Epithelial cell of prostate (primary cell): Measurements from ENCODE around the gene AK1.

Experiments
- DNase-seq: peaks from one replicate; pipeline ENCODE4 v3.0.0-alpha.2; 2011; ENCODE audit warnings: low read depth, low spot score
- H3K27ac ChIP-seq: fragments of 450-650 bp; 2 replicates; pipeline ENCODE4 v1.5.1; 2017; ENCODE audit warnings: mild to moderate bottlenecking

The AK1 gene

DNA sequence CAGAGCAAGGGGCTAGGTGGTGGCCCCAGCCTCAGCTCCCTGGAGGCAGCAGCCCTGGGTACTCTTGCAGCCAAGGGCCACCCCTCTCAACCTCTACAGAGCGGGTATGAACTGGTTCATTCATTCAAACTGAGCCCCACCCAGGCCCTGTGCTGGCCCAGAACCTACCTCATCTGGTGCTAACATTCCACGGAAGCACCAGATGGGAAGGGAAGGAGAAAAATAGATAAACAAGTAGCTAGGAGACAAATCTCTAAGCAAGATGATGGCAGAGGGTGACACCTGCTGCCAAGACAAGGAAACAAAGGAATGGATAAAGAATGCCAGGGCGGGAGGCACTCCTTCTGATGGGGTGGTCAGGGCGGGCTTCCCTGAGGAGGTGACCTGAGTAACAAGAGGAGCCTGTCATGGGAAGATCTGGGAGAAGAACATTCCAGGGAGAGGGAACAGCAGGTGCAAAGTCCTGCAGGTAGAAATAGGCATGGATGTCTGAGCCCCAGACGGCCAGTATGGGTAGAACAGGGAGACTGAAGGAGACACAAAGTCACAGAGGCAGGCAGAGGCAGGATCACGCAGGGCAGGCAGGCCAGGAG, 33.2 kb upstream of the AK1 start:
- no peak overlapping the region for H3K27ac ChIP-seq
- DNase-seq, result no peak

DNA sequence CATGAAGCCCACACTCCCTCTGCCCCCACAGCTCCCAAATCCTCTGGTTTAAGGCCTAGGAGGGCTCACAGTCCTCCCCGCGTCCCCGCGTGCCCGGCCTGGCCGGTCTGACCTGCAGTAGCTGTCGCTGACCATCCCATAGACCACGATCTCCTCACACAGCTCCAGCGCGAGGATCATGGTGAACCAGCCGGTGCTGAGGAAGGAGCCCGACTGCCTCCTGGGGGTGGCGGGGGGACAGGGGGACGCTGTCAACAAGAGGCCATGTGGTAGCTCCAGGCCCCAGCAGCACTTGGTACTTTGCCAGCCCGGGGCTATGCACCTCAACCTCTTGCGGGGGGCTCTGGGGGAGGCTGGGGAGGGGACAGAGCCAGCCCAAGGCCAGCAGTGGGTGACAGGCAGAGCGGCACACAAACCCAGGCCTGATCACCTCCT, 32.4 kb upstream of the AK1 start:
- DNase-seq, result no peak

DNA sequence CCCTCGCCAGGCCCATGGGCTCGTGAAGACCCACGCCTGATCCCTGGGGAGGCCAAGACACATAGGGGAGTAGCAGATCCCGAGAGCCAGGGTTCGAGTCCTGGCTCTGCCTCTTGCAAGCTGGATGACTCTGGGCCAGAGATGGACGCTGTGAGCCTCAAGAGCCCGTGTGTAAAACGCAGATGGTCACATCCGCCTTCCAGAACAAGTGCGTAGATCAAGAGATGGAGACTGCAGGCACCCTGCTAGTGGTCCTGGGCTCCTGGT, 31.1 kb upstream of the AK1 start:
- H3K27ac ChIP-seq, result no peak overlapping the region

More for the DNA sequence above, 32.4 kb upstream of the AK1 start:
- no peak overlapping the region for H3K27ac ChIP-seq

DNA sequence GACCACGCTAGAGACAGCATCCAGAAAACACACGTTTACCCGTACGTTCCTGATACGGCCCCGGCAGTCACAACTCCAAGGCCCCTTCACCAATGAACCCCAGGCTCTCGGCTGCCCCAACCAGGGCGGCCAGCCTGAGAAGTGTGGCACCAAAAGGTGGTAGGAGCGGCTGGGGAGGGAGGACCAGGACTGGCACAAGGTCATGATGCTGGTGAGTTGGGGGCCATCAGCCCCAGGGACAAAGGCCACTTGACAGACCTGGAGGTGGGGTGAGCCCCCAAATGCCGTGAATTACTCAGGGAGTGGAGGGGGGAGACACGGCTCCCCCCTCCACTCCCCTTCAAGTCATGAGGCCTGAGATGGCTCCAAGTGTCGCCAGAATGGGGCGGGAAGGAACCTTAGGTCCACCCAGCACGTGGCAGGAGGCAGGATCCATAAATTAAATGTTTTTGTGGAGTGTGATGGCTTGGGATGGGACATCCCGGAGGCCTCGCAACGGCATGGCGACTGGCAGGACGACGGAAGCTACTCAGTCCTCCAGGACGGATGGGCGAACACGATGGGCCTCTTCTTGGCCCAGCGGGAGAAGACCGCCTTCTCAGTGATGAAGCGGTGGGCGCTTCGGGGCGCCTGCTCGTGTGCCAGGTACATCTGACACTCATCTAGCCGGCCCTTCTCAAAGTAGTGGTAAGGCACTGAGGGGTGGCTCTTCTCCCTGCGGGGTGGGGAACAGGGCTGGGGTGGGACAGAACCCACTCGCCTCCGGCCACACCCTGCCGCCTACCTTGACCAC, 30.6 kb upstream of the AK1 start:
- no peak overlapping the region for H3K27ac ChIP-seq
- DNase-seq, result no peak

More for the DNA sequence above, 31.1 kb upstream of the AK1 start:
- DNase-seq, result no peak

DNA sequence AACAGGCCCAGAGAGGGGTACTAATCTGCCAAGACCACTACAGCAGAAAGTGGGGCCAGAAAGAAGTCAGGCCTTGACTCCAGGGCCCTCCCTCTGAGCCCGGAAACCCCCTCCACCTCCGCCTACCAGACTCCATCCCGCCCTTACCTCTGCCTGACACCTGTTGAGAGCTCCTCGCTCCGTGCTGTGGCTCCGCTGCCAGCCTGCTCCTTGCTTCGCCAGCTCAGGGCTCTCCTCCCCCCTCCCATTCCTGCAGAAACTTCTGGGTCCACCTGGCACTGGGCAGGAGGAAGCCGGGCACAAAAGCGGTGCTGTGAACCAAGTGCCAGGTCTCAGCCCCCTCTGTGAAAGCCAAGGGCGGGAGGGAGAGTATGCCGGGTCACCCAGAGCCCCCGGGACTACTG, 28.3 kb upstream of the AK1 start:
- no peak for DNase-seq
- H3K27ac ChIP-seq, result no peak overlapping the region

DNA sequence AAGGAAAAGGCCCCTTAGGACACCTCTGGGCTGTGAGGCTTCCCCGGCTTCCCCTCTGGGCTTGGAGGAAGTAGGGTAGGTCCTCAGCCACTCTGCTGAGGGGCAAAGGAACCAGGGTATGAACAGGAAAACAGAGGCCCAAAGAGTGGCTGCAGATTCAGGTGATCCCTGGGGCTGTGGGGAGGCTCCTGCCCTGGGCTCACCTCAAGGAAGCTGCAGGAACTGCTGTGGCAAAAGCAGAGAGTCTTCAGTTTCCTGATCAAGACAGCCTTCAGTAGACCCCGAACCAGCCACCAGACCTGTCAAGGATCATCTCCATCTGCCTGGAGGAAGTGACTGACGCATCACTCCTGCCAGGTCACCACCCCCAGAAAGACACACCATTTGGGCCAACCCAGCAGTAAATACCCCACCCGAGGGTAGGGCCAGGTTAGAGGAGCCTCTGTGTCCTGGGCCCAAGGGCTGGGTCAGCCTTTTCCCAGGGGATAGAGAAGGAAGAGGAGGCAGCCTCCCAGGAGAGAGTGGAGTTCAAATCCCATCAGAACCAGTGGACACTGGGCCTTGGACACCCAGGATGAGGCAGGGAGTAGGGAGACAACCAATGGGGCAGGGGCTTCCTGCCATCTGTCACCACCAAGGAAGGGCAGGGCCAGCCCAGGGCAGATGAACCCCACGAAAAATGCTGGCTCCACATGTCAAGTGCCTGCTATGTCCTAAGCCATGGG, 27.7 kb upstream of the AK1 start:
- peak overlapping the region; percentile 44 for H3K27ac ChIP-seq
- no peak for DNase-seq

DNA sequence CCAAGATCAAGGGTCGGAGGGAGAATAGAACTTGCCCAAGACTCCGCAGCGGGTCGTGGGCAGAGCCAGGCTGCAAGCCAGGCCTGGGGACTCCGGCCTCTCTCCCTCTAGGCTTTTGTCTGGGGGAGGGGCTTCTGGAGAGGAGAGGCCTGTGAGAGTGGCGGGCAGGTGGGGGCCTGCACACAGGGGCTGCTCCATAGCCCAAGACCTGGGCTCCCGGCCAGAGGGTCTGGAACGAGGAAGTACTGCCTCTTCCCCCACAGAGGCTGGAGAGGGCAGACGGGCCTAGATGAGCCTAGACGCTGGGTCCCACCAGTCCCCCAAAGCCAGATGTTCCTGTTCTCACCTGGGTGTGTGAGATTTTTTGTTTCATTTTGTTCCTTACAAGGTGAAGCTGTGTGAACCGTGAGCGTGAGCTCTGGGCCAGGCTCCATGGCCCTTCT, 27.1 kb upstream of the AK1 start:
- no peak for DNase-seq
- H3K27ac ChIP-seq, result peak overlapping the region; percentile 44

DNA sequence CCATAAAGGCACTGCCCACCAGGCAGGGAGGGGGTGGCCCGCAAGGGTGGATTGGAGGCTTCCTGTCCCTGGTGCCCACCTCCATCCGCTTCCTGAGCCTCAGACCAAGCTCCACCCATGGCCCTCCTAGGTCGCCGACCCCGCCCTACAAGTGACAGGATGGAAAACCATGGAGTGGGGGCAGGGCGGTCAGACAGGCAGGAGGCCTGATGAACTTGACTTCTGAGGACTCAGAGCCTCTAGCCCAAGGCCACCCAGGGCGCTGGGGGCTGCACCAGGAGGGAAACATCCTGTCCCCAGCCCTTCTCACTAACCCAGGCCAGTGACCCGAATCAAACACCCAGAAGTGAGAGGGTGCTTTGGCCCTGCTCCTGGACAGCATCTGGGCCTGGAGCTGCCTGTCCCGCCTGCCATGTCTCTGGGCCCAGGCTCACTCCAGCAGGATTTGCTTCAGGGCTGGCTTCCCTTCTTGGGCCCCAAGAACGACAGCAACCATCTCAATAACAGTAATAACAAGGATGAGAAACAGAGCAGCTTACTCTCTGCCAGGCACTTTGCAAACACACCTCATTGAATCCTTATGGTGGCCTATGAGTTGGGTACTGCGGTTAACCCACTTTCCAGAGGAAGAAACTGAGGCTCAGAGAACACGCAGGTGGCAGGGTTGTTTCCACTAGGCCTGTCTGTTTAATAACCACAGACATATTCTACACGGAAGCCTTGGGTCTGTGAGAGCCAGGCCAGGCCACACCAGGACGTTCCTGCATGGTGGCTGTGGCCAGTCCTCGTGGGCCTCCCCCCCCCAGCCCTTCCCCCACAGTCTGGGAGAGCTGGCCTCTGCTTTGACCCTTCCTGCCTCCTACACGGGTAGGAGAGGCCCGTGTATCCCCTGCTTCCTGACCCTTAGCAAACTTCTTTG, 26.3 kb upstream of the AK1 start:
- H3K27ac ChIP-seq, result peak overlapping the region; percentile 44
- DNase-seq, result no peak

DNA sequence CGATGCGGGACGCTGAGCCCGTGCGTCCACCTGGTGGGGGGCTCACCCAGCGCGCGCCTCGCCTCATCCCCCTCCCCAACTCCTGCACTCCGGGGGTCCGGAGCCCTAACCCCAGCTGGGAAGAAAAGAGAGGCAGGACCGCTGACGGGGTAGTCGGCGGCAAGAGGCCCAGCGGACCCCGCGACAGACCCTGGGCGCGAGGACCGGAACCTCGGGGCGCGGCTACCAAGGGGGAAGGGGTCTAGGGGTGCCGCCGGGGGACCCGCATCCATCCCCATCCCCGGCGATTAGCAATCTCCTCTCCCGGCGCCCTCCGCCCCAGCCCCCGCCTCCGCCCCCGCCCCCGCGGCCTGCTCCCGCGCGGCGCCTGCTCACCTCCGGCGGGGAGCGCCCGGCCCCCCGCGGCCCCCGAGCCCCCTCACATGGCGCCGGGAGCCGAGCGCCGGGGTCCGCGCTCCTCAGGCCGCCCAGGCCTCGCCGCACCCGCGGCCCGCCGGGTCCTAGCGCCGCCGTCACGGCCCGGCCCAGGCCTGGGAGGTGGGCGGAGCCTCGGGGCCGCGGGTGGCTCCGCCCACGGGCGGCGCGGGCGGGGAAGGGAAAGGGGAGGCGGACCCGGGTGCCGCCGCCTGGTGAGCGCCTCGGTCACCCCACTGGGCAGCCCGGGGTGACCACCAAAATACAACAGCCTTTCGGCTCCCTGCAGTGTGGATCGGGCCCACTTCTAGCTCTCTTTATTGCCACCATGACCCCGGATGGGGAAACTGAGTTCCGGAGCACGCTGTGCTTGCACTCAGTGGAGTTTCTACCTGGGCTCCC, 21.9 kb upstream of the AK1 start, which contains the start of gene ST6GALNAC6:
Gene ST6GALNAC6, minus strand, starts transcription at position 476 of the 816 bp plus-strand sequence. CDS start 1,622 bp downstream, outside the sequence.
- peak within 1 kb of the TSS; percentile 31 for H3K27ac ChIP-seq
- no peak for DNase-seq

DNA sequence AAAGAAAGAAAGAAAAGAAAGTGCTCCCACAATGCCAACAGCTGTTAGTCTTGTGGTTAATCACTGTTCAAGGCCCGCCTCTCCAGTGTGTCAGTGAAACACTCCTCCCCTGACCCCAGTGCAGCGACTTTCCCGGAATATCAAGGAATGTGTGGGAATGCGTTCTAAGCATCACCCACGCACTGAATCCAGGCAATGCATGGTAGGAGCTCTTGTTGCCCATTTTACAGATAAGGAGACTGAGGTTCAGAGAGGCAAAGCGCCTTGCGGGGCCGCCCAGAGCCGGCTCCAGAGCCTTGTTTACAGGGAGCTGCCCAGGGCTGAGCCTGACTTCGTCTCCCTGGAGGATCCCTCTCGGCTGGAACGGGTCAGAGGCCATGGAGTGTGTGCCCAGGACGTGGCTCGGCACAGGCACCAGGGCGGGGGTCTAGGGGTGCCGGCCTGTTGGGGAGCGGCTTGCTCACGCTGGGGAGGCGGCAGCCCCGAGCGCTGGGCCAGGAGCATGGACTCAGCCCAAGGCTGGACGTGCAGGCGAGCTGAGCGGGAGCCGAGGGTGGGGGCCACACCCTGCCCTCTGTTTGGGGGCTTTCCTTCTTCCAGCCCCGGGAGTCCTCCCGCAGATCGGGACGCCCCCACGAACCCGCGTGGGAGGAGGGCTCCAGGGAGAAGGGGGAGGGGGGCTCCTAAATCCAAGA, 21.1 kb upstream of the AK1 start:
- no peak for DNase-seq
- peak overlapping the region; percentile 31 for H3K27ac ChIP-seq

DNA sequence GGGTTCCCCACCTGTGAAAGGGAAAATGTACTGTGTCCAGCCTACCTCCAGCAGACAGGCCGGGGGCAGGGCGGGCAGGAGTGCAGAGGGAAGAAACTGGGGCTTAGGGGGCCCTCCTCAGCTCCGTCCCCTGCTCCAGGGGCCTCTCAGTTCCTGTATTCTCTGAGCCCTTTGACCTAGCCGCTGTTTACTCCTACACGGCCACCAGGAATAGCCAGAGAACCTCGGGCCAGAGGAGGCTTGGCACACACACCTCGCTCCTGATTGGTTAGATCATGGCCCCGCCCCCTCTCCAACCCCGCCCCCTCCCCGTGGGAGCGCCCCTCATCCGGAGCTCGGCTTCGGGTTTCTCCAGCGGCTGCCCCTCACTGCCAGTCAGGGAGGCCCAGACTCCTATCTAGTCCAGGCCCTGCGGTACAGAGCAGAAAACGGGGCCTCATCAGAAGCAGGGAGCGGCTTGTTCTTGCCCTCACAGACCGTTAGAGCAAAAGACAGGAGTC, 19.8 kb upstream of the AK1 start:
- no peak for DNase-seq
- no peak overlapping the region for H3K27ac ChIP-seq

DNA sequence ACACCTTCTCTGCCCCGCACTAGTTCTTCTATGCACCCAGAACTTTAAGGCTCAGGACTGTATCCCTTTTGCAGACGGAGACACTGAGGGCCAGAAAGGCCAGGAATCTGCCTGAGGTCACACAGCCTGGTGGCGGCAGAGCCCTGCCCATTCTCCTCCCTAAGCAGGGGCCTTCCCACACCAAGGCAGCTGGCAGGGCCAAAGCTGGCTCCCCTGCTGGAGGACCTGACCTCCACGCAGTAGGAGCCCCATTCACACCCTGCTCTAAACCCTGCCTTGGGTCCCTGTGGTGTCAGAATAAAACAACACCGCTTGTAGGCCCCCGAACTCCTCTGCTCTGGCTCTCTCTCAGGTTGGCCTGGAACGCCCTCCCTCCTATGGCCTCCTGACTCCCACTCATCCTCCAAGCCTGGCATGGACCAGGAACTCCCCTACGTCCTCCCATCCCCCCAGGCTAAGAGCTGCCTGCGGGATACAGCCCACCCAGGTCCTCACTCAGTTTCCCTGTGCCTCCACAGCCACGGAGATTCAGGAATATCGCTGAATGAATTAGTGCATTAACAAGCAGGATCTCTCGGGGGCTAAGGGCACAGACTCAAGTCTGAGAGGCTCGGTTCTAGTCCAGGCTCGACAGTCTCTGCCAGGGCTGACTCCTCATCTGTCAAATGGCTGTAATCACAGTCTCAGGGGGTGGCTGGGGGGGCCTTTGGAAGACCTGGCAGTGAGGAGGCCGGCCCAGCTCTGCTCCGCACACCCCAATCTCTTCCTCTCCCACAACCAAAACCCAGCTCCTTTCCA, 19.1 kb upstream of the AK1 start:
- no peak overlapping the region for H3K27ac ChIP-seq
- DNase-seq, result no peak

DNA sequence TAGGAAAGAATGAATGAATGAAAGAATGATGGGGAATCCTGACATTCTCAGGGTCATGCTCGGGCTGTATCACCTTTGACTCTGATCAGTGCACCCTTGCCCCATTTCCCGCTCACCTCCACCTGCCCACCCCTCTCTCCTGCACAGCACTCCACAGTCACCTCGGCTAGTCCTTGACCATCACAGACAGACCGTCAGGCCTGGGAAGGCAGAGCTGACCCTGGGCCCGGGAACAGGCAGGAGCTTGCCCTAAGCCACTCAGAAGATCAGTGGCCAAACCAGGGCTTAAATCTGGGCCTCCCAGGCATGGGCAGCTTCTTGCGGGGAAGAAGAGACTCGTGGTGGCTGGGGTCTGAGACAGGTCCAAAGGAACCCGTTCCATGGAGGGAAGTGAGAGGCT, 18.3 kb upstream of the AK1 start:
- H3K27ac ChIP-seq, result no peak overlapping the region
- no peak for DNase-seq

DNA sequence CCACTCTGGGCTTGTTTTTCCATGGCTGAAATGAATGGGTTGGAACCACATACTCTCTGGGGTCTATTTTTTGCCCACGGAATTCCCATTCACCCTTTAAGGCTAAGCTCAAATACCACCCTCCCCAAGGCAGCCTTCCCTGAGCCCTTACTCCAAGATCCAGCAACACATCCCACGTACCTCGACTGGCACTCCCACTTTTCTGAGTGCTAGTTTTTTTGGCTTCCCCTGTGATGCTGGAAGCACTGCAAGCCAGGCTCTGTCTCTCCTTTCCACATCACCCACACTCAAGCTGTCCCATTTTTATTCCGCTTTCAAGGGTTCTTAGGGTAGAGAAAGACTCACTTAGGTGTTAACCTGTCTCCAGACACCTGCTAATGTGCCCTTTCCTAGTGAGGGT, 15.9 kb upstream of the AK1 start:
- no peak overlapping the region for H3K27ac ChIP-seq
- DNase-seq, result no peak

DNA sequence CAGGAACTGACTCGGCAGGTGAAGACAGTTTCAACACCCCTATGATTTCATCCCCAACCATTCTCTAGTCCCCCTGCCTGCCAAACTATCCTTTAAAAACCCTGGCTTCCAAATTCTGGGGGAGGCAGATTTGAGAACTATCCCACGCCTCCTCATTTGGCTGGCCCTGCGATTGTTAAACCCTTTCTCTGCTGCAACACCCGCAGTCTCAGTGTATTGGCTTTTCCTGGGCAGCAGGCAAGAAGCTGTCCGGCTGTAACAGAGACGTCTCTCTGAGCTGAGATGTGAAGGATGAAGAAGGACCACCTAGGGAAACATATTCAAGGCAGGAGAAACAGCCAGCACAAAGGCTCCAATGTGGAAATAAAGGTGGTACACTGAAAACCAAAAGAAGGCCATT, 15.4 kb upstream of the AK1 start:
- H3K27ac ChIP-seq, result no peak overlapping the region
- DNase-seq, result no peak

DNA sequence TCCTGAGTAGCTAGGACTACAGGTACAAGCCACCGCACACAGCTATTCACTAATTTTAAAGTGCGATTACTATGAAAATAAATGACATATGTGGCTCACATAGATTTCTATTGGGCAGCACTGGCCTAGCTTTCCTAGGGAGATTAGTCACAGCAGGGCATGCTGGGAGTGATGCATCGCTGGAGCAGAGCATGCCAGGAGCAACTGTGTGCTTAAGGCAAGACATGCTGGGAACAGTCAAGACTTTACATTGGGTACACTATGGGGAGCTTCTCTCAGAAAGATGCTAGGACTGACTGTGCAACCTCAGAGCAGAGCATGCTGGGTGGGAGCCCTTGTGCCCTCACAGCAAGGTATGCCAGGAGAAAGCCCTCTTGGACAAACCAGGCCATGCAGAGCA, 12.6 kb upstream of the AK1 start:
- DNase-seq, result no peak
- H3K27ac ChIP-seq, result no peak overlapping the region

DNA sequence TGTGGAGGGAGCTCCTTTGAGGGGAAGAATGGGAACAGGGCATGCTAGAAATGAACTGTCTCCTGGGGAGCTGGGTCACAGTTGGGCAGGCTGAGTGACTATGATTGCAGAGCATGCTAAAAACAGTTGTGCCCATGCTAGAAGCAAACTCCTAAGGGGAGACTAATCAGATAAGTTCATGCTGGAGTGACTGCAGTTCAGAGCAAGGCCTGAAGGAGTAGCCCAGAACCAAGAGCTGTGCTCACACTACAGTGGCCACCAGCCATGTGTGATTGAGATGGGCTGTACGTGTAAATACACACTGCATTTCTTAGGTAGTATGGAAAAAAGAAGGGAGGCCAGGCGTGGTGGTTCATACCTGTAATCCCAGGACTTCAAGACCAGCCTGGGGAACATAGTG, 10.3 kb upstream of the AK1 start:
- H3K27ac ChIP-seq, result no peak overlapping the region
- no peak for DNase-seq

DNA sequence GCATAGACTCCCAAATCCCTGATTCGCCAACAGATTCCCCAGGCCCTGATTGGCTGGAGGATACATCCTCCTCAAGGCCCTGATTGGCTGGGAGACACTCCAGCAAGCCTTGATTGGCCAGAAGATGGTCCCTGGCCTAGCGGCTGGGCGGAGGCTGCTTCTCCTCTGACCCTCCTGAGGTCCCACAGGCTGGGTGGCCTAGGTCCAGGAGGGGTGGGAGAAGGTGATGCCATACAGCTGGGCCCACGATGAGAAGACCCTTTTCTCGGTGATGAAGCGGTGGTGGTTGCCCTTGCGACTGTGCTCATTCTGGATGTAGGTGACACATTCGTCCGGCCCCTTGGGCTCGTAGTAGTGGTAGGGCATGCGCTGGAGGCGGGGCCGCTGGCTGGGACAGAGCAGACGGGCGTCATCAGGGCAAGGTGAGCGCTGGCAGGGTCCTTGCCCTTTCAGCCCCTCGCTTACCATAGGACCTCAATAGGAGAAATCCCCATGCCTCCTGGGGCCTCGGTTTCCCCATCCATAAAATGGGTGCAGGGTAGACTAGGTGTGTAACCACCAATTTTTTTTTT, 9.0 kb upstream of the AK1 start:
- DNase-seq, result no peak
- no peak overlapping the region for H3K27ac ChIP-seq
